NB4 (cell line): ENCODE data around the gene LDLRAD4.

ENCODE experiments used
- DNase-seq: peaks from one replicate; pipeline ENCODE4 v3.0.0; 2010; ENCODE audit warnings: low read depth
- H3K4me3 ChIP-seq: one replicate; pipeline ENCODE4 v1.5.1; 2011; ENCODE audit warnings: mild to moderate bottlenecking, low read depth, low read length, moderate library complexity
- MYC ChIP-seq: IDR thresholded peaks from 2 replicates; pipeline ENCODE4 v1.6.1; 2011; ENCODE audit warnings: low read depth, low read length
- POLR2A ChIP-seq: IDR thresholded peaks from 2 replicates; pipeline ENCODE4 v1.6.1; 2011; ENCODE audit warnings: mild to moderate bottlenecking; ENCODE audit not compliant: insufficient read length; ENCODE audit errors: extremely low read depth
- TF ChIP-seq, protein P1 (sequence below): IDR thresholded peaks from 2 replicates; pipeline ENCODE4 v1.6.1; 2011; ENCODE audit warnings: low read depth, low read length
- TF ChIP-seq, protein P2 (sequence below): IDR thresholded peaks from one replicate; pipeline ENCODE4 v1.5.1; 2012; ENCODE audit warnings: low read depth, low read length

The LDLRAD4 gene

GRCh38 chr18:13514558-13514957, 296.0 kb downstream of the LDLRAD4 start:
- no peak for DNase-seq
- H3K4me3 ChIP-seq, result no peak overlapping the region
- no peak for TF ChIP-seq MYC

DNA sequence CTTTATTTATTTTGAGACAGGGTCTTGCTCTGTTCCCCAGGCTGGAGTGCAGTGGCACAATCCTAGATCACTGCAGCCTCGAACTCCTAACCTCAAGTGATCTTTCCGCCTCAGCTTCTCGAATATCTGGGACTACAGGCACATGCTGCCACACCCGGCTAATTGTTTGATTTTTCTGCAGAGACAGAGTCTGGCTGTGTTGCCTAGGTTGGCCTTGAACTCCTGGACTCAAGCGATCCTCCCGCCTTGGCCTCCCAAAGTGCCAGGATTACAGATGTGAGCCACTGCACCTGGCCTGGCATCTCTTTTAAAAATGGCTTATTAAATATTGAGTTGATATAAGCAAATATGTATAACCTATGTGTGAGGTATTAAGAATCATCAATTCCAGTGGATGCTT, 298.3 kb downstream of the LDLRAD4 start:
- DNase-seq, result no peak
- no peak overlapping the region for H3K4me3 ChIP-seq
- TF ChIP-seq, protein P1, sequence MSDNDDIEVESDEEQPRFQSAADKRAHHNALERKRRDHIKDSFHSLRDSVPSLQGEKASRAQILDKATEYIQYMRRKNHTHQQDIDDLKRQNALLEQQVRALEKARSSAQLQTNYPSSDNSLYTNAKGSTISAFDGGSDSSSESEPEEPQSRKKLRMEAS, result no peak
- TF ChIP-seq POLR2A (no peak), MYC (no peak)
- TF ChIP-seq, protein P2, sequence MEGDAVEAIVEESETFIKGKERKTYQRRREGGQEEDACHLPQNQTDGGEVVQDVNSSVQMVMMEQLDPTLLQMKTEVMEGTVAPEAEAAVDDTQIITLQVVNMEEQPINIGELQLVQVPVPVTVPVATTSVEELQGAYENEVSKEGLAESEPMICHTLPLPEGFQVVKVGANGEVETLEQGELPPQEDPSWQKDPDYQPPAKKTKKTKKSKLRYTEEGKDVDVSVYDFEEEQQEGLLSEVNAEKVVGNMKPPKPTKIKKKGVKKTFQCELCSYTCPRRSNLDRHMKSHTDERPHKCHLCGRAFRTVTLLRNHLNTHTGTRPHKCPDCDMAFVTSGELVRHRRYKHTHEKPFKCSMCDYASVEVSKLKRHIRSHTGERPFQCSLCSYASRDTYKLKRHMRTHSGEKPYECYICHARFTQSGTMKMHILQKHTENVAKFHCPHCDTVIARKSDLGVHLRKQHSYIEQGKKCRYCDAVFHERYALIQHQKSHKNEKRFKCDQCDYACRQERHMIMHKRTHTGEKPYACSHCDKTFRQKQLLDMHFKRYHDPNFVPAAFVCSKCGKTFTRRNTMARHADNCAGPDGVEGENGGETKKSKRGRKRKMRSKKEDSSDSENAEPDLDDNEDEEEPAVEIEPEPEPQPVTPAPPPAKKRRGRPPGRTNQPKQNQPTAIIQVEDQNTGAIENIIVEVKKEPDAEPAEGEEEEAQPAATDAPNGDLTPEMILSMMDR, result no peak

DNA sequence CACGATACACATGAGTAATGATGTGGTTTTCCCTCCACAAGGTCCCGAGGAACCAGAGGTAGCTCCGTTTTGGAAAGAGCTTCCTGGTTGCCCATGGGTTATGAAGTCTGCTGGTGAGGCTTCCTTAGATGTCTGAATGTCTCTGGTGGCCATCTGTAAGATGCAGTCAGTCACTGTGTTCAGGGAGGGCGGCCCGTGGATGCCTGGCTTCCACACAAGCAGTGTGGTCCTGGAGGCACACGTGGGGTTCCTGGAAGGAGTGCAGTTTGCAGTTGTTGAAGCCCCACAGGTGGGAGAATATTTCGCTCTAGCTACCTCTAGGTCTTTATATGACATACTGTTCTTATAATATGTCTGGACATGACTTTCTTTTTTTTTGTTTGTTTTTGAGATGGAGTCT, 298.8 kb downstream of the LDLRAD4 start:
- no peak for DNase-seq
- no peak overlapping the region for H3K4me3 ChIP-seq
- TF ChIP-seq POLR2A, result no peak
- TF ChIP-seq, protein P1, result no peak
- no peak for TF ChIP-seq MYC
- TF ChIP-seq, protein P2, result no peak

DNA sequence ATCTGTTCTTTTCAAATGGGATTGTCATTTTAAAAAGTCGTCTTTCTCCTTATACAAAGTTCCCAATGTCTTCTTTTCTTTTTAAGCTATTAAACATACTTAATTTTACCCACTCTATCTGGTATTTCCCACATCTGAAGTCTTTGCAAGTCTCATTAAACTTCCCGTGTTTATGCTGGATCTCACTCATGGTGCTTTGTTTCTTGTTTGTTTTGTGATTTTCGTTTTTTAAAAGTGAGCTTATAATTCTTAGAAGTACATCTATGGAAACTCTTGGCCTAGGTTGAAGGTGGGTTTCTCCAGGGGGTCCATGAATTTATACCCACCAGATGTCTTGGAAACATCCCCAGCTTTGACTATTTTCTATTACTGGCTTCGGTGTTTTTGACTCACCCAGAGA, 299.8 kb downstream of the LDLRAD4 start:
- DNase-seq, result no peak
- no peak overlapping the region for H3K4me3 ChIP-seq
- no peak for TF ChIP-seq MYC
- TF ChIP-seq POLR2A, result no peak
- TF ChIP-seq, protein P2, result no peak
- TF ChIP-seq, protein P1, result no peak

DNA sequence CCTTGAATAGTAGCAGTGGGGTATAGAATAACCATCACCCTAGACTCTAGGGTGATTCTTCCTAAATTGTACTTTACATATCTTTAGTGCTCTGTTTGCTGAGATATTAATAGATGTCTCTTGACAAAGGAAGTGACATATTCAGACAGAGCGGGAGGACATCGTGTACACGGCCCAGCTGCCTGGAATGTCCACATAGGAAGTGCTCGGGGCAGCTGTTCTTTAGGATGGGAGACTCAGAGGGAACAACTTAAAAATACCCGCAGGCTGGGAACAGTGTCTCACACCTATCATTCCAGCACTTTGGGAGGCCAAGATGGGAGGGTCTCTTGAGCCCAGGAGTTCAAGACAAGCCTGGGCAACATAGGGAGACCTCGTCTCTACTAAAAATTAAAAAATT, 301.7 kb downstream of the LDLRAD4 start:
- no peak for DNase-seq
- TF ChIP-seq POLR2A (no peak), MYC (no peak)
- TF ChIP-seq, protein P2, result no peak
- TF ChIP-seq, protein P1, result no peak
- no peak overlapping the region for H3K4me3 ChIP-seq

DNA sequence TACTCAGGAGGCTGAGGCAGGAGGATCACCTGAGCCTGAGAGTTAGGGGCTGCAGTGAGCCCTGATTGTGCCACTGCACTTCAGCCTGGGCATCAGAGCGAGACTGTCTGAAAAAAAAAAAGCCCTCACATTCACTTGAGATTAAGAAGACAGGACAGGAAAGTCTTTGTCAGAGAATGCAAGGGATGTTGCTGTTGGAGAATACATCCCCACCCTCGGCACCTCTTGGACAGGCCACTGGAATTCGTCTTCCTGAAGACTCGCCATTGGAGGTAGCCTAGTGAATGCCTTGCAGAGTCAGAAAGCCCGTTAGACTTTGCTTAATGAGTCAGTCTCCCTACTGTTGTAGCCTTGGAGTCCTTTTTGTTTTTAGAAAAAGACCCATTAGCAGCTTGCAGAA, 302.2 kb downstream of the LDLRAD4 start:
- H3K4me3 ChIP-seq, result no peak overlapping the region
- no peak for DNase-seq
- TF ChIP-seq, protein P2, result no peak
- TF ChIP-seq MYC, result no peak
- TF ChIP-seq, protein P1, result no peak
